Measurements from ENCODE around the gene ANTXR1. TPM values are rescaled to one million over a fixed set of nuclear protein-coding genes. Genes with fewer than 3 reads are reported as not detected.
A peak's percentile ranks its signal among the peaks of the same experiment; 100 is the strongest.

Gene ANTXR1
- total and polyA plus RNA-seq, 4 donors = 45.7 to 65.0 (median 47.7) TPM

DNA sequence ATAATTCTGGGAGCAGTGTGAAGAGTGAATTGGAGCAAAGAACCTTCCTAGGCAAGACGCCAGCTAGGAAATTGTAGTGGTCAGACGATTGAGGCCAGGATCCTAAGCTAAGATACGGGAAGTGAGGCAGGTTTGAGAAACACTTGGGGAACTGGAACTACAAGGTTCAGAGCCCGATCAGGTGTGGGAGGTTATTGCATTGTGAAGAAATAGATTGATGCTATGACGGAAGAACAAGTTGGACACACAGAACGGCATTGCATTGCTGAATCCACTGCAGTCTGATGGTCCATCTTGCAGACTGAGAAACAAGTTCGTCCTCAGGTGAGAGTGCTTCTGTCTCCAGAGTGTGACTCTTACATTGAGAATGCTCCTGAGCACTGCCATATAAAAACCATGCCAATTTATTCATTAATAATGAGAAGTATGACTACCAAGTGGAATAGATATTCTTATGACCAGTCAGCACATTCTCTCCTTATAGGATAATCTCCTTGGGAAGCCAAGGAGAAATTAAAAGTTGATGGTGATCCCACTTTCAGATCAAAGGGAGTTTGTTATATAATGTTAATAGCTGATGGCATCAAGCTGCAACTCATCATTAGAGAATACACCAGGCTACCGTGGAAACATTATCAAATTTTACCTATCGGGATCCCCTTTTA is 30.9 kb downstream of the ANTXR1 start:
- H3K4me3 ChIP-seq (ENCODE audit: low read depth, low read length) = no peak overlapping the region
- WGBS (ENCODE audit: insufficient coverage) = 81% methylated on average over 7 of the region's 9 CpGs
- DNase-seq (ENCODE audit: low read depth in 4 of 6, low spot score in 6 of 6) = no peak
- H3K4me1 ChIP-seq (ENCODE audit: control insufficient read depth, insufficient read depth, low read length) = no peaks in the 10 kb centered on the region
- no peak overlapping the region for H3K27ac ChIP-seq (ENCODE audit: low read depth, low read length)
- H3K36me3 ChIP-seq (ENCODE audit: control insufficient read depth, insufficient read depth, low read length) = peaks cover 3% of the 10 kb centered on the region
- H3K27me3 ChIP-seq (ENCODE audit: control insufficient read depth, insufficient read depth, low read length) = no peaks in the 10 kb centered on the region
- no peaks in the 10 kb centered on the region for H3K9me3 ChIP-seq (ENCODE audit: control insufficient read depth, insufficient read depth, low read length)

- WGBS (ENCODE audit: insufficient coverage) = no CpG with 5 or more reads among the region's 1 CpG
- no peak for DNase-seq (ENCODE audit: low read depth in 4 of 6, low spot score in 6 of 6)
- H3K4me1 ChIP-seq (ENCODE audit: control insufficient read depth, insufficient read depth, low read length) = no peaks in the 10 kb centered on the region
- no peaks in the 10 kb centered on the region for H3K27me3 ChIP-seq (ENCODE audit: control insufficient read depth, insufficient read depth, low read length)
- peaks cover 3% of the 10 kb centered on the region for H3K36me3 ChIP-seq (ENCODE audit: control insufficient read depth, insufficient read depth, low read length)
- H3K9me3 ChIP-seq (ENCODE audit: control insufficient read depth, insufficient read depth, low read length) = no peaks in the 10 kb centered on the region
- no peak overlapping the region for H3K4me3 ChIP-seq (ENCODE audit: low read depth, low read length)
- H3K27ac ChIP-seq (ENCODE audit: low read depth, low read length) = no peak overlapping the region
Observed at GRCh38 chr2:69046221-69046662, 33.3 kb downstream of the ANTXR1 start.

DNA sequence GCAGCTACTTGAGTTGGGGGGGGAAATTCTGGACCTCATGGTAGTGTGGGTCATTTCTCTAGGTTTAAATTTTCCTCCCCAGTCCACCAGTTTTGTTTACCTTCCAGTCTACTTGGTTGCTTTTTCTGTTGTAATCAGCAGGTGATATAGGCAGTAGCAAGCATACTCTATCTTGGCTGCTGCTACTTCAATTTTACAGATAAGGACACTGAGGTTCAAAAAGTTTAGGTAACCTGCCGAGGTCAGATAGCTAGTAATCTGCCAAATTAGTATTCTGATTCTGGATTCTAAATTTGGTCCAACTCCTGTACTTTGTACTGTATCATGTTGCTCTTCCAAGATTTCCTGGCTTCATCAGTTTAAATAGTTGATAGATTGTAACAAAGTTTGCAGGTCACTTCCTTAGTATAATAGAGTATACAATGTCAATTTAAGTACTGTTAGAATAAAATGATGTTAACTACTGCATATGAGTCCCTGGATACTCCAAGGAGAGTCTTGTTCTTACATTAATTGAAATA is 34.7 kb downstream of the ANTXR1 start:
- WGBS (ENCODE audit: insufficient coverage) = no CpG with 5 or more reads among the region's 1 CpG
- Histone ChIP-seq H3K4me1 (ENCODE audit: control insufficient read depth, insufficient read depth, low read length) (no peaks in the 10 kb centered on the region), H3K27me3 (ENCODE audit: control insufficient read depth, insufficient read depth, low read length) (no peaks in the 10 kb centered on the region), H3K9me3 (ENCODE audit: control insufficient read depth, insufficient read depth, low read length) (no peaks in the 10 kb centered on the region), H3K27ac (ENCODE audit: low read depth, low read length) (no peak overlapping the region), H3K36me3 (ENCODE audit: control insufficient read depth, insufficient read depth, low read length) (no peaks in the 10 kb centered on the region), H3K4me3 (ENCODE audit: low read depth, low read length) (no peak overlapping the region)
- DNase-seq (ENCODE audit: low read depth in 4 of 6, low spot score in 6 of 6) = no peak

GRCh38 chr2:69050802-69051201 is 37.8 kb downstream of the ANTXR1 start:
- H3K9me3 ChIP-seq (ENCODE audit: control insufficient read depth, insufficient read depth, low read length) = no peaks in the 10 kb centered on the region
- no peak for DNase-seq (ENCODE audit: low read depth in 4 of 6, low spot score in 6 of 6)
- H3K36me3 ChIP-seq (ENCODE audit: control insufficient read depth, insufficient read depth, low read length) = no peaks in the 10 kb centered on the region
- no peak overlapping the region for H3K27ac ChIP-seq (ENCODE audit: low read depth, low read length)
- no peaks in the 10 kb centered on the region for H3K4me1 ChIP-seq (ENCODE audit: control insufficient read depth, insufficient read depth, low read length)
- H3K4me3 ChIP-seq (ENCODE audit: low read depth, low read length) = no peak overlapping the region
- no peaks in the 10 kb centered on the region for H3K27me3 ChIP-seq (ENCODE audit: control insufficient read depth, insufficient read depth, low read length)
- WGBS (ENCODE audit: insufficient coverage) = no CpG with 5 or more reads among the region's 4 CpGs

DNA sequence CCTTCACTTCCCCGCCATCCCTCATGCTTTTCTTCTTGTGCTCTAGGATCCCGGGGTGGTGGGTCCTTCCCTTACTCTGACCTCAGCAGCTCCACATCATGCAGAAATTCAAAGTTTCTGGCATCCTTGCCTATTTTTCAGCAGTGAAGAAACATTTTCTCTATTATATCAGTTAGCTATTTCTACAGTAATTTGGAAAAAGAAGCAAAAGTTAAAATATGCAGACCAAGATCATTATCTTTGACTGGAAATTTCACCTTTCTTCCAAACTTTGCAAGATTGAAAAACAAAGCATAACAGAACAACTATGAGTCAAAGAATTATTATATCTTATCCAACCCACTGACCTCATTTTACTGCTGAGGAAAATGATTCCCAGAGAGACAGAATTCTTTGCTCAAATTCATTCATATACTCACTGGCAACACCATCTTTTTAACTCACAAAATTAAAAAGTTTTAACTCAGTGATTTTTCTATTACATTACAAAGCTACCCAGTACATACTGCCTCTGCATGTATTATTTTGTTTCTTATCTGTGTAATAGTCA is 40.5 kb downstream of the ANTXR1 start:
- WGBS (ENCODE audit: insufficient coverage) = no CpG with 5 or more reads among the region's 2 CpGs
- Histone ChIP-seq H3K27me3 (ENCODE audit: control insufficient read depth, insufficient read depth, low read length) (no peaks in the 10 kb centered on the region), H3K36me3 (ENCODE audit: control insufficient read depth, insufficient read depth, low read length) (no peaks in the 10 kb centered on the region), H3K4me3 (ENCODE audit: low read depth, low read length) (no peak overlapping the region), H3K4me1 (ENCODE audit: control insufficient read depth, insufficient read depth, low read length) (no peaks in the 10 kb centered on the region), H3K9me3 (ENCODE audit: control insufficient read depth, insufficient read depth, low read length) (peaks cover 2% of the 10 kb centered on the region), H3K27ac (ENCODE audit: low read depth, low read length) (no peak overlapping the region)
- DNase-seq (ENCODE audit: low read depth in 4 of 6, low spot score in 6 of 6) = no peak

DNA sequence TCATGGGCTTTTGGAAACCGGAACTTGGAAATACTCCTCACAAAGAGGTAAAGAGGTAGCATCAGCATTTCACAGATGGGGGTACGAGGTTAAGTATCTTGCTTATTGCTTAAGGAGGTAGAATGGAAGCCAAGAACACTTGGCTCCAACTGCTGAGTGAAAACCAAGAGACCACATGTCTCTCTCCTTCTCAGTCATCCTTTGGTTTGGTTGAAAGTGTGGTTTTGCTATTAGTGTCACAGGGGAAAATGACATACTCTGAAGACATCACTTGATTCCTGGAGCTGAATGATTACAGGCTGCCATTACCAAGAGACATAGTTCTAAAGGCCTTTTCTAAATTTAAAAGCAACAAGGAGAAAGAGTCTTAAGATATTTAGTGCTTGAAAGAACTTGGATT is 41.5 kb downstream of the ANTXR1 start:
- H3K27ac ChIP-seq (ENCODE audit: low read depth, low read length) = no peak overlapping the region
- peaks cover 2% of the 10 kb centered on the region for H3K9me3 ChIP-seq (ENCODE audit: control insufficient read depth, insufficient read depth, low read length)
- DNase-seq (ENCODE audit: low read depth in 4 of 6, low spot score in 6 of 6) = no peak
- H3K4me1 ChIP-seq (ENCODE audit: control insufficient read depth, insufficient read depth, low read length) = no peaks in the 10 kb centered on the region
- H3K4me3 ChIP-seq (ENCODE audit: low read depth, low read length) = no peak overlapping the region
- no peaks in the 10 kb centered on the region for H3K27me3 ChIP-seq (ENCODE audit: control insufficient read depth, insufficient read depth, low read length)
- 100% methylated on average over 1 of the region's 2 CpGs for WGBS (ENCODE audit: insufficient coverage)
- H3K36me3 ChIP-seq (ENCODE audit: control insufficient read depth, insufficient read depth, low read length) = no peaks in the 10 kb centered on the region

- DNase-seq (ENCODE audit: low read depth in 4 of 6, low spot score in 6 of 6) = peak in 1 of 6 donors; percentile 79
- Histone ChIP-seq H3K4me3 (ENCODE audit: low read depth, low read length) (no peak overlapping the region), H3K4me1 (ENCODE audit: control insufficient read depth, insufficient read depth, low read length) (no peaks in the 10 kb centered on the region), H3K36me3 (ENCODE audit: control insufficient read depth, insufficient read depth, low read length) (no peaks in the 10 kb centered on the region), H3K27me3 (ENCODE audit: control insufficient read depth, insufficient read depth, low read length) (no peaks in the 10 kb centered on the region), H3K27ac (ENCODE audit: low read depth, low read length) (no peak overlapping the region), H3K9me3 (ENCODE audit: control insufficient read depth, insufficient read depth, low read length) (peaks cover 2% of the 10 kb centered on the region)
- no CpG with 5 or more reads among the region's 2 CpGs for WGBS (ENCODE audit: insufficient coverage)
Observed at GRCh38 chr2:69055688-69056470, 42.9 kb downstream of the ANTXR1 start.

DNA sequence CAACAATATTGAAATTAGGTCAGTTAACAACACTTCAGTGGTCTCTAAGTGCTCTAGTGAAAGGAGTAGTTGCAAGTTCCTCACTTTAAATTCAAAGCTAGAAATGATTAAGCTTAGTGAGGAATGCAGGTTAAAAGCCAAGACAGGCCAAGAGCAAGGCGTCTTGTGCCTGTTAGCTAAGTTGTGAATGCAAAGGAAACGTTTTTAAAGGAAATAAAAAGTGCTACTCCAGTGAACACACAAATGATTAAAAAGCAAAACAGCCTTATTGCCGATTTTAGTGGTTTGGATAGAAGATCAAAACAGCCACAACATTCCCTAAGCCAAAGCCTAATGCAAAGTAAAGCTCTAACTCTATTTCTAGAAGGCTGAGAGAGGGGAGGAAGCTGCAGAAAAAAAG is 44.7 kb downstream of the ANTXR1 start:
- Histone ChIP-seq H3K4me3 (ENCODE audit: low read depth, low read length) (no peak overlapping the region), H3K36me3 (ENCODE audit: control insufficient read depth, insufficient read depth, low read length) (no peaks in the 10 kb centered on the region), H3K4me1 (ENCODE audit: control insufficient read depth, insufficient read depth, low read length) (no peaks in the 10 kb centered on the region), H3K27me3 (ENCODE audit: control insufficient read depth, insufficient read depth, low read length) (no peaks in the 10 kb centered on the region), H3K27ac (ENCODE audit: low read depth, low read length) (no peak overlapping the region), H3K9me3 (ENCODE audit: control insufficient read depth, insufficient read depth, low read length) (peaks cover 2% of the 10 kb centered on the region)
- peak in 1 of 6 donors; percentile 39 for DNase-seq (ENCODE audit: low read depth in 4 of 6, low spot score in 6 of 6)
- no CpG with 5 or more reads among the region's 3 CpGs for WGBS (ENCODE audit: insufficient coverage)

GRCh38 chr2:69059731-69060290 is 46.8 kb downstream of the ANTXR1 start:
- Histone ChIP-seq H3K36me3 (ENCODE audit: control insufficient read depth, insufficient read depth, low read length) (no peaks in the 10 kb centered on the region), H3K27ac (ENCODE audit: low read depth, low read length) (no peak overlapping the region), H3K9me3 (ENCODE audit: control insufficient read depth, insufficient read depth, low read length) (peaks cover 2% of the 10 kb centered on the region), H3K27me3 (ENCODE audit: control insufficient read depth, insufficient read depth, low read length) (no peaks in the 10 kb centered on the region), H3K4me1 (ENCODE audit: control insufficient read depth, insufficient read depth, low read length) (no peaks in the 10 kb centered on the region), H3K4me3 (ENCODE audit: low read depth, low read length) (no peak overlapping the region)
- no peak for DNase-seq (ENCODE audit: low read depth in 4 of 6, low spot score in 6 of 6)

All from spinal cord (tissue), 10 donors.